A549 (cell line): ENCODE results near the gene TMEM271. TPM values are rescaled to one million over a fixed set of nuclear protein-coding genes. Genes with fewer than 3 reads are reported as not detected.
"Not testable (repeated sequence)": the region's sequence is repeated elsewhere in the genome, so short reads cannot be mapped to it uniquely, and the experiment has no call there.

Source experiments
- ATAC-seq, 2 experiments: fragments of 200-7000 bp in 1 of 2; fragments of >200 bp in 1 of 2; cut with Nextera tagmentation in 1 of 2; cut with Tn5 transposase in 1 of 2; 3 replicates each; pipeline versions ENCODE4 v1.8.0 to v1.9.1; 2018 to 2020; ENCODE audit warnings: mild to moderate bottlenecking in 1 of 2, moderate library complexity in 1 of 2
- CTCF ChIA-PET: fragments of 300-600 bp; sonication (Branson Sonifier 250); formaldehyde crosslinking; extraction: SDS; loops from one replicate; lab custom pipeline; 2021; ENCODE audit warnings: antibody characterized with exemption, inconsistent platforms; lab: Yijun Ruan, JAX
- POLR2A ChIA-PET: fragments of 350-600 bp; formaldehyde crosslinking; extraction: SDS; loops from one replicate; lab custom pipeline; 2021; ENCODE audit warnings: antibody characterized with exemption, inconsistent platforms; lab: Yijun Ruan, JAX
- DNase-seq, 2 experiments: peaks; one replicate each; pipeline versions ENCODE4 v3.0.0 to v3.0.0-alpha.2; 2011 to 2016; ENCODE audit warnings: low read depth in 1 of 2, low spot score in 1 of 2
- FAIRE-seq: peaks from 2 replicates; lab custom pipeline; 2011; peaks lifted over from hg19 to GRCh38; lab: Jason Lieb, UNC
- H3K27ac ChIP-seq, 2 experiments: fragments of >200 bp; sonication (Bioruptor Twin); formaldehyde crosslinking; 3 replicates each; pipeline ENCODE4 v1.5.1; 2016 to 2017
- H3K4me1 ChIP-seq: fragments of >200 bp; sonication (Bioruptor Twin); formaldehyde crosslinking; 3 replicates; pipeline ENCODE4 v1.6.1; 2016
- H3K4me2 ChIP-seq: fragments of >200 bp; sonication (Bioruptor Twin); formaldehyde crosslinking; 3 replicates; pipeline ENCODE4 v1.6.1; 2016
- H3K4me3 ChIP-seq: fragments of >200 bp; sonication (Bioruptor Twin); formaldehyde crosslinking; 3 replicates; pipeline ENCODE4 v1.5.1; 2016
- H3K9me3 ChIP-seq: fragments of >200 bp; sonication (Bioruptor Twin); formaldehyde crosslinking; 3 replicates; pipeline ENCODE4 v1.6.1; 2016
- EP300 ChIP-seq, 2 experiments: fragments of >200 bp; sonication (Bioruptor Twin); formaldehyde crosslinking; IDR thresholded peaks; 2 replicates in 1 of 2; 3 replicates in 1 of 2; pipeline ENCODE4 v1.6.1; 2016 to 2017
- FOSB ChIP-seq: fragments of 250-450 bp; sonication (Bioruptor Pico); IDR thresholded peaks from 2 replicates; pipeline ENCODE4 v1.5.0; 2020; ENCODE audit warnings: mild to moderate bottlenecking, moderate library complexity
- FOXS1 ChIP-seq: fragments of 250-450 bp; sonication (Bioruptor Pico); IDR thresholded peaks from 2 replicates; pipeline ENCODE4 v1.5.0; 2020; ENCODE audit warnings: mild to moderate bottlenecking, moderate library complexity
- HOXB13 ChIP-seq: fragments of 250-450 bp; sonication (Bioruptor Pico); IDR thresholded peaks from 2 replicates; pipeline ENCODE4 v1.5.0; 2020; ENCODE audit warnings: low read depth, mild to moderate bottlenecking, moderate library complexity
- HOXB5 ChIP-seq: fragments of 250-450 bp; sonication (Bioruptor Pico); IDR thresholded peaks from 2 replicates; pipeline ENCODE4 v1.5.0; 2020; ENCODE audit warnings: mild to moderate bottlenecking, moderate library complexity
- JUNB ChIP-seq: fragments of >200 bp; sonication (Bioruptor Twin); formaldehyde crosslinking; IDR thresholded peaks from 2 replicates; pipeline ENCODE4 v1.6.1; 2016
- KDM1A ChIP-seq: fragments of 200-600 bp; sonication (generic); IDR thresholded peaks from 2 replicates; pipeline ENCODE4 v1.6.1; 2016; ENCODE audit warnings: low read depth, mild to moderate bottlenecking
- KDM5A ChIP-seq: fragments of 200-600 bp; sonication (generic); IDR thresholded peaks from 2 replicates; pipeline ENCODE4 v1.6.1; 2016; ENCODE audit warnings: antibody characterized with exemption, mild to moderate bottlenecking
- MAFK ChIP-seq: fragments of 450-650 bp; IDR thresholded peaks from 2 replicates; pipeline ENCODE4 v1.6.1; 2014; ENCODE audit not compliant: partially characterized antibody
- MYC ChIP-seq: IDR thresholded peaks from 2 replicates; pipeline ENCODE4 v1.6.1; 2012; ENCODE audit warnings: mild to moderate bottlenecking, inconsistent platforms, low read length, improper control_type of control experiment, borderline replicate concordance
- NPAS2 ChIP-seq: fragments of 250-450 bp; sonication (Bioruptor Pico); IDR thresholded peaks from 2 replicates; pipeline ENCODE4 v1.8.0; 2022; ENCODE audit warnings: mild to moderate bottlenecking, moderate library complexity, borderline replicate concordance
- POLR2AphosphoS2 ChIP-seq: conservative IDR thresholded peaks from 2 replicates; pipeline ENCODE4 v1.6.1; 2012; ENCODE audit warnings: low read length, improper control_type of control experiment, inconsistent platforms
- RAD21 ChIP-seq, 2 experiments: fragments of >200 bp in 1 of 2; sonication (Bioruptor Twin) in 1 of 2; formaldehyde crosslinking in 1 of 2; IDR thresholded peaks in 1 of 2; conservative IDR thresholded peaks in 1 of 2; 2 replicates in 1 of 2; 3 replicates in 1 of 2; pipeline ENCODE4 v1.6.1; 2012 to 2018; ENCODE audit warnings: inconsistent platforms in 1 of 2
- RCOR1 ChIP-seq: fragments of 150-350 bp; IDR thresholded peaks from 2 replicates; pipeline ENCODE4 v1.6.1; 2014; ENCODE audit warnings: antibody characterized with exemption, low read length, low read depth
- SREBF2 ChIP-seq: fragments of 450-650 bp; IDR thresholded peaks from 2 replicates; pipeline ENCODE4 v1.6.1; 2014; ENCODE audit warnings: mild to moderate bottlenecking, moderate library complexity
- TP53 ChIP-seq: fragments of 250-450 bp; sonication (Bioruptor Pico); IDR thresholded peaks from 2 replicates; pipeline ENCODE4 v1.5.0; 2021; ENCODE audit warnings: mild to moderate bottlenecking, moderate library complexity
- WGBS: methylation state at CpG from one replicate; pipeline ENCODE4 v1.1.6; 2017; ENCODE audit errors: missing lambda C conversion rate; 5-methylcytosine and 5-hydroxymethylcytosine counted together
- polyA plus RNA-seq, 4 experiments: library from polyadenylated mRNA; depleted of rRNA in 3 of 4; stranded (reverse); fragments of >200 nt; fragmentation: RNase III in 1 of 4; extraction: RNeasy Plus Mini Kit Qiagen cat#74134 plus additional on column Dnase treatment in 1 of 4; gene quantifications; 2 replicates in 3 of 4; 3 replicates in 1 of 4; pipeline ENCODE4 v1.2.3, GENCODE V29; 2011 to 2017
- TF ChIP-seq, protein P1 (sequence below): fragments of 200-600 bp; sonication (generic); IDR thresholded peaks from 2 replicates; pipeline ENCODE4 v1.6.1; 2016; ENCODE audit warnings: antibody characterized with exemption, mild to moderate bottlenecking, moderate library complexity
- TF ChIP-seq, protein P2 (sequence below): fragments of 250-450 bp; sonication (Bioruptor Pico); IDR thresholded peaks from 2 replicates; pipeline ENCODE4 v1.5.0; 2021; ENCODE audit warnings: mild to moderate bottlenecking, moderate library complexity, borderline replicate concordance

Gene TMEM271
- polyA plus RNA-seq, 2 of the 4 experiments (the other 2 are of a cell fraction): not detected

DNA sequence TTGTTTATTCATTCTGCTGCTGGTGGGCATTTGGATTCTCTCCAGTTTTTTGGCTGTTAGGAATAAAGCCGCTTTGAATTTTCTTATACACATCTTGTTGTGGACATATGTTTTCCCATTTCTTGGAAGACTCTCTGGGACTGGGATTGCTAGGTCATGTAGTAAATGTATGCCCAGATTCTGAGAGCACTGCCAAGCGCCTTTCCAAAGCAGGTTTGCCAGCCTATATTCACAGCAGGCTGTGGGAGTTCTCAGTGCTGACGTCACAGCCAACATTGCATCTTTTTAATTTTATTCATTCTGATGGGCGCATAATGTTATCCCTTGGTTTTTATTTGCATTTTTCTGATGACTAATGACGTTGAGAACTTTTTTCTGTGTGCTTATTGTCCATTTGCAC lies 24.1 kb downstream of the TMEM271 start:
- ATAC-seq (no peak), FAIRE-seq (no peak), DNase-seq (no peak)
- POLR2A ChIA-PET: no interaction called here
- CTCF ChIA-PET: no interaction called here
- H3K4me2 ChIP-seq: no peak overlapping the region
- WGBS: 16% methylated on average over 5 of the region's 5 CpGs
- H3K4me1 ChIP-seq: no peaks in the 10 kb centered on the region
- H3K4me3 ChIP-seq: no peak overlapping the region
- no peak overlapping the region for H3K27ac ChIP-seq
- peaks cover 6% of the 10 kb centered on the region; the same call in 1 of the 3 replicates for H3K9me3 ChIP-seq
- TF ChIP-seq RCOR1: no peak

DNA sequence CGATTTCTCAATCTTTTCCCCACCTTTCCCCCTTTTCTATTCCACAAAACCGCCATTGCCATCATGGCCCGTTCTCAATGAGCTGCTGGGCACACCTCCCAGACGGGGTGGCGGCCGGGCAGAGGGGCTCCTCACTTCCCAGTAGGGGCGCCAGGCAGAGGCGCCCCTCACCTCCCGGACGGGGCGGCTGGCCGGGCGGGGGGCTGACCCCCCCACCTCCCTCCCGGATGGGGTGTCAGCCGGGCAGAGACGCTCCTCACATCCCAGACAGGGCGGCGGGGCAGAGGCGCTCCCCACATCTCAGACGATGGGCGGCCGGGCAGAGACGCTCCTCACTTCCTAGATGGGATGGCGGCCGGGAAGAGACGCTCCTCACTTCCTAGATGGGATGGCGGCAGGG lies 25.8 kb downstream of the TMEM271 start:
- H3K4me2 ChIP-seq, H3K9me3 ChIP-seq, POLR2A ChIA-PET, H3K4me1 ChIP-seq, ATAC-seq, CTCF ChIA-PET, FAIRE-seq, DNase-seq, H3K4me3 ChIP-seq, H3K27ac ChIP-seq: not testable (repeated sequence)
- 85% methylated on average over 3 of the region's 27 CpGs for WGBS

DNA sequence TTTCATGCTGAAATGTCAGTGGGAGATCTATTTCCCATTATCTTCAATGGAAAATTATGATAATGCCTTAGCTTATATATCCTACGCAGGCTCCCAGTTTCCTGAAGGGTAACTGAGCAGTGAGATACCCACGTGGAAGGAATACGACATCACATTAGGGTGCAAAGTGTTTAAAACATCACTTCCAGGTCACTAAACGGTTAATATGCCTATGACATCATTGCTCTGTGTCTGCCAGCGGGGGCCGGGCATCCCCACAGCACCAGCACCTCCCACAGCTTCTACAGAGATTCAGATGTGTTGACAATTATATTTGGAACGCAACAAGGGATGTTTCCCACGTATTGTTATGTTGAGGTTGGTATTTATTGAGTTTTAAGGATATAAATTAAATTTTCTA lies 27.1 kb downstream of the TMEM271 start:
- Histone ChIP-seq H3K4me1 (no peaks in the 10 kb centered on the region), H3K9me3 (0 out of 3 replicates have a peak, but pooled peaks cover 6% of the 10 kb centered on the region), H3K4me3 (no peak overlapping the region), H3K4me2 (no peak overlapping the region), H3K27ac (no peak overlapping the region)
- CTCF ChIA-PET: no interaction called here
- DNase-seq (no peak), FAIRE-seq (no peak), ATAC-seq (no peak)
- TF ChIP-seq RCOR1: no peak
- no peak for TF ChIP-seq FOSB (CRISPR knock-in tag)
- TF ChIP-seq, protein P1, sequence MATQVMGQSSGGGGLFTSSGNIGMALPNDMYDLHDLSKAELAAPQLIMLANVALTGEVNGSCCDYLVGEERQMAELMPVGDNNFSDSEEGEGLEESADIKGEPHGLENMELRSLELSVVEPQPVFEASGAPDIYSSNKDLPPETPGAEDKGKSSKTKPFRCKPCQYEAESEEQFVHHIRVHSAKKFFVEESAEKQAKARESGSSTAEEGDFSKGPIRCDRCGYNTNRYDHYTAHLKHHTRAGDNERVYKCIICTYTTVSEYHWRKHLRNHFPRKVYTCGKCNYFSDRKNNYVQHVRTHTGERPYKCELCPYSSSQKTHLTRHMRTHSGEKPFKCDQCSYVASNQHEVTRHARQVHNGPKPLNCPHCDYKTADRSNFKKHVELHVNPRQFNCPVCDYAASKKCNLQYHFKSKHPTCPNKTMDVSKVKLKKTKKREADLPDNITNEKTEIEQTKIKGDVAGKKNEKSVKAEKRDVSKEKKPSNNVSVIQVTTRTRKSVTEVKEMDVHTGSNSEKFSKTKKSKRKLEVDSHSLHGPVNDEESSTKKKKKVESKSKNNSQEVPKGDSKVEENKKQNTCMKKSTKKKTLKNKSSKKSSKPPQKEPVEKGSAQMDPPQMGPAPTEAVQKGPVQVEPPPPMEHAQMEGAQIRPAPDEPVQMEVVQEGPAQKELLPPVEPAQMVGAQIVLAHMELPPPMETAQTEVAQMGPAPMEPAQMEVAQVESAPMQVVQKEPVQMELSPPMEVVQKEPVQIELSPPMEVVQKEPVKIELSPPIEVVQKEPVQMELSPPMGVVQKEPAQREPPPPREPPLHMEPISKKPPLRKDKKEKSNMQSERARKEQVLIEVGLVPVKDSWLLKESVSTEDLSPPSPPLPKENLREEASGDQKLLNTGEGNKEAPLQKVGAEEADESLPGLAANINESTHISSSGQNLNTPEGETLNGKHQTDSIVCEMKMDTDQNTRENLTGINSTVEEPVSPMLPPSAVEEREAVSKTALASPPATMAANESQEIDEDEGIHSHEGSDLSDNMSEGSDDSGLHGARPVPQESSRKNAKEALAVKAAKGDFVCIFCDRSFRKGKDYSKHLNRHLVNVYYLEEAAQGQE: no peak
- no peak for TF ChIP-seq SREBF2
- TF ChIP-seq RAD21 (conservative IDR thresholded peaks at IDR 0.05 in 1 of 2, IDR thresholded peaks at IDR 0.05 in 1 of 2): no peak
- TF ChIP-seq KDM1A: no peak
- TF ChIP-seq EP300 (IDR thresholded peaks at IDR 0.05): no peak
- TF ChIP-seq FOXS1 (CRISPR knock-in tag): no peak
- TF ChIP-seq KDM5A: no peak
- no peak for TF ChIP-seq MAFK
- TF ChIP-seq HOXB5 (CRISPR knock-in tag): no peak
- TF ChIP-seq NPAS2 (CRISPR knock-in tag): no peak
- no peak for TF ChIP-seq TP53
- no peak for TF ChIP-seq POLR2AphosphoS2
- TF ChIP-seq, protein P2, sequence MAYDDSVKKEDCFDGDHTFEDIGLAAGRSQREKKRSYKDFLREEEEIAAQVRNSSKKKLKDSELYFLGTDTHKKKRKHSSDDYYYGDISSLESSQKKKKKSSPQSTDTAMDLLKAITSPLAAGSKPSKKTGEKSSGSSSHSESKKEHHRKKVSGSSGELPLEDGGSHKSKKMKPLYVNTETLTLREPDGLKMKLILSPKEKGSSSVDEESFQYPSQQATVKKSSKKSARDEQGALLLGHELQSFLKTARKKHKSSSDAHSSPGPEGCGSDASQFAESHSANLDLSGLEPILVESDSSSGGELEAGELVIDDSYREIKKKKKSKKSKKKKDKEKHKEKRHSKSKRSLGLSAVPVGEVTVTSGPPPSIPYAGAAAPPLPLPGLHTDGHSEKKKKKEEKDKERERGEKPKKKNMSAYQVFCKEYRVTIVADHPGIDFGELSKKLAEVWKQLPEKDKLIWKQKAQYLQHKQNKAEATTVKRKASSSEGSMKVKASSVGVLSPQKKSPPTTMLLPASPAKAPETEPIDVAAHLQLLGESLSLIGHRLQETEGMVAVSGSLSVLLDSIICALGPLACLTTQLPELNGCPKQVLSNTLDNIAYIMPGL (CRISPR knock-in tag): no peak
- TF ChIP-seq MYC: no peak
- no peak for TF ChIP-seq JUNB
- no peak for TF ChIP-seq HOXB13 (CRISPR knock-in tag)
- WGBS: 3% methylated on average over 8 of the region's 8 CpGs
- POLR2A ChIA-PET: no interaction called here
